ENCODE data around the gene TTC39C. TPM values are rescaled to one million over a fixed set of nuclear protein-coding genes. Genes with fewer than 3 reads are reported as not detected.

The TTC39C gene
- total RNA-seq (2014; rRNA removed; shearing (Covaris generic)): 16.2 and 17.4 TPM in 2 replicates

DNA sequence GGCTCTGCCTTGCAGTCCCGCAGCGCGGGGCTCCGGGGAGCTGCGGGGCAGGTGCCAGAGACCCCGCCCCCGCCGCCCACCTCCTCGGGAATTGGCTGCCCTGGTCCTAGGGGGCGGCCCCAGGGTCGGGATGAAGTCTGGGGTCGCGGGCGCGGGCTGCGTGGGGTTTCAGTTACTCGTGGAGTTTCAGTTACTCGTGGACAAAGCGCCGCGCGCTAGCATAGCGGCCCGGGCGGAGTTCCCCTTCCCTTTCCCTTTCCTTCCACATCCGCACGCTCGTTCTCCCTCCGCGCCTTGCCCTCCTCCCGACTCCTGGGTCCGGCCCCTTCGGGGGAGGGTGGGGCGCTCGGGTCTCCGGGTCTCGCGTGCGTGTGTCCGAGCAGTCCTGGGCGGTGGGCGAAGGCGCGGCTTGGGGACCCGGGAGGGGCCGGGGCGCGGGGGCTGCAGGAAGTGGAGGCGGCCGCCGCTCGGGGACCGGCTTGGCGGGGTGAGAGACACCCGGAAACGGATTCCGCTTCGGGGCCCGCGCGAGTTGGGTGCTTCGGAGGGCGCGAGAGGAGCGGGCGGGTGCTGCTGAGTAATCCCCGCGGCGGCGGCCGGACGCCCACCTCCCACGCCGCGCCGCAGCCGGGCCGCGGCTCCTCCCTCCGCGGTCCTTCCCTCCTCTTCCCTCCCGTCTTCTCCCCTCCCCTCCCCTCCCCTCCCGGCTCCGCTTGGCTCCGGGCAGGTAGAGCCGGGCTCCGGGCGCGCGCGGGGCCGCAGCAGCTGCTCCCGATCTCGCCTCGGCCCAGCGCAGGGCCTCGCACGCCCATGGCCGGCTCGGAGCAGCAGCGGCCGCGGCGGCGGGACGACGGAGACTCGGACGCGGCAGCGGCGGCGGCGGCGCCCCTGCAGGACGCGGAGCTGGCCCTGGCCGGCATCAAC, at the start of gene TTC39C:
TSS of gene TTC39C (plus strand) at position 693 of the 924 bp plus-strand sequence. CDS start at position 811, 118 bp downstream.
- Histone ChIP-seq H3K36me3 (replicated peaks; ENCODE audit: control insufficient read depth, insufficient read depth, low read length) (0 out of 2 replicates have a peak, but pooled peaks cover 2% of the 10 kb centered on the region), H3K27me3 (ENCODE audit: control insufficient read depth, insufficient read depth, low read length) (peaks cover 25% of the 10 kb centered on the region; the same call in 1 of the 2 replicates), H3K4me3 (ENCODE audit: insufficient read depth, low read depth, low read length) (peak within 1 kb of the TSS; percentile 74)
- peak; percentile 88 for DNase-seq

DNA sequence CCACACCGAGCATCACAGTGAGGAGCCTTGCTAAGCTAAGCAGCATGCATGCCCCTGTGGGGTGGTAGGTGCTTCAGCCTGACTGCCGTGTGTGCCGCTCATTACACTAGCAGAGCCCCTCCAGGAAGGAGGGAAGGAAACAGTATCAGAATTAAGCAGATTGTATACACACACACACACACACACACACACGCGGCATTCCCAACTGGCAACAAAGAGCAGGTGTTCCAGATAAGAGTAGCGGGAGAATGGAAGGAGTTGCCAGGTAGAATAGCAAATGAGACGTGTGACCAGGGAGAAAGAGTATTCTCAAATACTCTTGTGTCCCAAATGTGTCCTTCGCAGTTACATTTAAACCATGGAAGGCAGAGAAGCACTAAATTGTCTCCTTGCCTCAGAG, 47.6 kb upstream of the TTC39C start:
- Histone ChIP-seq H3K36me3 (replicated peaks; ENCODE audit: control insufficient read depth, insufficient read depth, low read length) (no peaks in the 10 kb centered on the region), H3K27me3 (ENCODE audit: control insufficient read depth, insufficient read depth, low read length) (no peaks in the 10 kb centered on the region), H3K4me3 (ENCODE audit: insufficient read depth, low read depth, low read length) (no peak overlapping the region)
- no peak for DNase-seq

DNA sequence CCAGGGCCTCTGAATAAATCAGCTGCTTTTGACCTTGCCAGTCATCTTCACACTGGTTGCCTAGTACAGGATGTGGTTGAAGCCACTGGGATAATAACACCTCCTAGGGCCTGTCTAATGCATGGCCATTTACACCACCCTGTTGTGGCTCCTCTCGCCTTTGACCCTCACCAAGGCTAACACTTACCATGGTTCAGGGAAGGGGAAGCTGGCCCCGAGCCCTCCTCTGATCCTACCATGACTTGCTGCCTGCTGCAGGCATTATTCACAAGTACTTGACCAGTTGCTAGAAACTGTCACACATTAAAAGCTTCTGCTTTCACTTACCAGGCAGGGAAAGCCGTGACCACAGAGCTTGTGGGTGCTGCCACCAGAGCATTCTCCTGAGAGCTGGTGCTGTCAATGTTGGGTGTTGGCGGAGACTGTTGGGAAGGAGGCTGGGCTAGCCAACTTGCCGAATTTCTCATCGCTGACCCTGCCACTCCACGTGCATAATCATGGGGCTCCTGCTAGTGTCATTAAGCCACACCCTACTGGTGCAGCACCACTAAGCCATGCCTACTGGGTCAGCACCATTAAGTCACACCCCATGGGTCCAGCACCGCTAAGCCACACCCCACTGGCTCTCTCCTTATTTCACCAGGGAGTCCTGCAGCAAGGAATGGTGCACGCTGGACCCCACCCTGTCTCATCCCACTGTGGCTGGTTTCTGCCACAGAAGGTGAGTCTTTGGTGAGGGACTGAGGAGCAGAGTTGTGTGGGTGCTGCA, 47.0 kb upstream of the TTC39C start:
- DNase-seq: no peak
- Histone ChIP-seq H3K4me3 (ENCODE audit: insufficient read depth, low read depth, low read length) (no peak overlapping the region), H3K27me3 (ENCODE audit: control insufficient read depth, insufficient read depth, low read length) (no peaks in the 10 kb centered on the region), H3K36me3 (replicated peaks; ENCODE audit: control insufficient read depth, insufficient read depth, low read length) (no peaks in the 10 kb centered on the region)

DNA sequence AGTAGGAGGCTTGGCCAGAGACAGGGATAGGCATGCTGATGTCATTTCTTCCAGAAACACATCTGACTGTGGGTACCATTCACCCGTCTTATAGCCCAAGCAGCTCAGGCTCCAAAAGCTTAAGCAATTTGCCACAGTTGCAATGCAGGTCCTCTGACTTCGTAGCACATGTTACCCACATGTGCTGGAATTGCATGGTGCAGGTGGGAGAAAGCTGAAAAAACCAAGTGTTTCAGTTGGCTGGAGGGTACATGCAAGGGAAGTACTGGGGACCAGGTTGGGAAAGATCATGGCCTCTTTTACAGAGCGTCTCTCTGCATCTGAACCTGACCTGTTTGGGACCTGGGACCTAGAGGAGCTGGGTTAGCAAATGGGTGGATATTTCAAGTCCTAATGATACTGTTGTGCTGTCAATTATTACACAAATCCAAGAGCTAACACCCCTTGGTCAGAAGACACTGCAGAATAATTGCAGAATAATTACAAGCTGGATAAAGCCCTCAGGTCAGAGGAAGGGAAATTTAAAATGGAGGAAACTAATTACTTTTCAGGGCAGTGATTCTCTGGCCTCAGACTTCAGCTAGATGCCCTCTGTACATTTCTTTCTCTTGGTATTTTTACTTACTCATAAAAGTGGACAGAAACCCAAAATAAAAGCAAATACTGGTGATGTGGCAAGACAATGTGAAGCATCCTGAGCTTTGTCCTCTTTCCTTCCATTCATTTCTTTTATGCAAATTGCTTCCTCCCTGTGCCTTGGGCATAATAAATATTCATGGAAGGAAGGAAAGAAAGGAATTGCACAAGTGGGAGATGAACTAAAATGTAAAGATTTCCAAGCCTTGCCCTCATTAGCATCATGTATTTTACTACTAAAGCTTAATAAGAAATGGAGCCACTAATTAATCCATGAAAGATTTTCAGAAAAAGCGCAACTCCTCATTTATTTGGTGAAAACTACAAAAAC, 45.6 kb upstream of the TTC39C start:
- Histone ChIP-seq H3K36me3 (replicated peaks; ENCODE audit: control insufficient read depth, insufficient read depth, low read length) (no peaks in the 10 kb centered on the region), H3K27me3 (ENCODE audit: control insufficient read depth, insufficient read depth, low read length) (no peaks in the 10 kb centered on the region), H3K4me3 (ENCODE audit: insufficient read depth, low read depth, low read length) (no peak overlapping the region)
- no peak for DNase-seq

DNA sequence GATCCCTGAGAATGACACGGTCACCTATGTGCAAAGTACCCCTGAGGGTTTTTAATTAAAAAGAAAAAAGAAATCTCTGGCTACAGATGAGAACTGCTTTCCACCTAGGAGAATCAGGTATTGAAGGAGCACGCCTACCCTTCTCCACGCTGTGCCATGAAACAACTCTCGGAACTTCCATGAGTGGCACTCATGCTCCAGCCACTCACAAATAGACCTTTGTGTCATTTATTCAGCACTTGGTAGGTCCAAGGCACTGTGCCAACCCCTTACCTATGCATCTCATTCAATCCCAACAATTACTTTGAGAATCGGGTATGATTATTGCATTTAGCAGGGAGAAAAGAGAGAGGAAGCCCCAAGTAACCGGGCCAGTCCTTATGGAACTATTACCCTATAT, 44.9 kb upstream of the TTC39C start:
- no peak for DNase-seq
- H3K4me3 ChIP-seq (ENCODE audit: insufficient read depth, low read depth, low read length): no peak overlapping the region
- no peaks in the 10 kb centered on the region for H3K27me3 ChIP-seq (ENCODE audit: control insufficient read depth, insufficient read depth, low read length)
- H3K36me3 ChIP-seq (replicated peaks; ENCODE audit: control insufficient read depth, insufficient read depth, low read length): no peaks in the 10 kb centered on the region

DNA sequence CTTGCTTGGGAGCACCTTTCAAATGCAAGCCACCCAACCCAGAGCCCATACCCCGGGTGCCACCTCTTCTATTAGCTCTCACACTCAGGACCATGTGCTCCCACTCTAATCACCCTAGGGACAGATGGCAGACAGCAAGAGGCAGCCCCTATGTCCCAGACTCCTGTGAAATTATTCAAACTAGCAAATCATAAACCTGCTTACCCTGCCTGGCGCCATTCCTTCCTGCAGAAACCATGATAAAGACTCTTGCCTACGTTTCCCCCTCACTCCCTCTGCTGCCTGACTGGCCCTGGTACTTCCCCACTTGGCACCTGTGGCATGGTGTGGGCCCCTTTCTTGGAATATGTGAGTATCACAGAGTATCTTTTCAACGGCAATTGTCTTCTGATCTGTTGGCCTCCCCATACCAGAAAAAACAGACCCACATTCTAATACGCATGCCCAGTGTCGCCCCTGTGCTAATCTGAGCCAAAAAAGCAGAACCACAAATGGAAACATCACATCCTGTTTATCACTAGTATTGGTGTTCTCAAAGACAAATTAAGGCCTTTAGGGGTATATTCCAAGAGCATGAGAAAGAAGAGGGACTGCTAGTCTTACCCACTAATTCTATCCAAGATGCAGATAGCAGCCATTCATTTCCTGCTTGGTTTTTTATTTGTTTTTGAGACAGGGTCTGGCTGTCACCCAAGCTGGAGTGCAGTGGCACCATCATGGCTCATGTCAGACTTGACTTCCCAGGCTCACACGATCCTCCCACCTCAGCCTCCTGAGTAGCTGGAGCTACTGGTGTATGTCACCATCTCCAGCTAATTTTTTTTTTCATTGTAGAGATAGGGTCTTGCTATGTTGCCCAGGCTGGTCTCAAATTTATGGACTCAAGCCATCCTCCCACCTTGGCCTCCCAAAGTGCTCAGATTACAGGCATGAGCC, 44.1 kb upstream of the TTC39C start:
- DNase-seq: no peak
- Histone ChIP-seq H3K27me3 (ENCODE audit: control insufficient read depth, insufficient read depth, low read length) (no peaks in the 10 kb centered on the region), H3K36me3 (replicated peaks; ENCODE audit: control insufficient read depth, insufficient read depth, low read length) (no peaks in the 10 kb centered on the region), H3K4me3 (ENCODE audit: insufficient read depth, low read depth, low read length) (no peak overlapping the region)

DNA sequence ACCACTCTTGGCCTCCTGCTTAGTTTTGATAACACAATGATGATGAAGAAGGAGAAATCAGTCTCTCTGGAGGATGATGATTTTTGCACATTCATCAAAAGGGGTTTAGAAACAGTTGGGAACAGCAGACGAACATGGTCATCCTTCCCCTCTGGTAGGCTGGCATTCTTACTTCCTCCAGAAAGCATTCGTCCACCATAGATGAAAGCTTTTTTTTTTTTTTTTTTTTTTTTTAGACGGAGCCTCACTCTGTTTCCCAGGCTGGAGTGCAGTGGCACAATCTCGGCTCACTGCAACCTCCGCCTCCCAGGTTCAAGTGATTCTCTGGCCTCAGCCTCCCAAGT, 43.5 kb upstream of the TTC39C start:
- no peaks in the 10 kb centered on the region for H3K36me3 ChIP-seq (replicated peaks; ENCODE audit: control insufficient read depth, insufficient read depth, low read length)
- no peak for DNase-seq
- no peak overlapping the region for H3K4me3 ChIP-seq (ENCODE audit: insufficient read depth, low read depth, low read length)
- no peaks in the 10 kb centered on the region for H3K27me3 ChIP-seq (ENCODE audit: control insufficient read depth, insufficient read depth, low read length)

DNA sequence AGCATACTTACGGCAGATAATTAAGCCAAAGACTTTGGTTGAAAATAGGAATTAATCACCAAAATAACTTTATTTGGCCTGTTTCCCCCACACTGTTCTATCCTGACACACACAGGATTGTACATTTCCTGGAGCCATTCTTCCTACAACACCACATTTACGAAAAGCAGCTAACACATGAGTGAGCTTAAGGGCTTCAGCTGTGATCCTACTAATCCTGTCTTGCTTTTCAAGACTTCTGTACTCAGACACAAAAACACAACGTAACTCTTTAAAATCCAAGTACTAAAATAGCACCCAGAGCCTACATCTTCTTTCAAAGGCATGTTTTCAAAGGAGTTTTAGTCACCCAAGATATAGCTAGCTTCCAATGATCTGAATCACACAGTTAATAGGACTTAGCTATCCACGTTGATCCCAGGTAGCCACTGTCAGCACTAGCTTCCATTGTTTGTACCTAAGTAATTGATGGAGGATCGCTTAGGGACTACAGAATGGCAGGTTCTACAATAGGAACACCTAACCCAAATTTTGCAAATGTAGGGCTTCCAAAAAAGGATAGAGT, 42.8 kb upstream of the TTC39C start:
- no peaks in the 10 kb centered on the region for H3K36me3 ChIP-seq (replicated peaks; ENCODE audit: control insufficient read depth, insufficient read depth, low read length)
- no peak for DNase-seq
- no peaks in the 10 kb centered on the region for H3K27me3 ChIP-seq (ENCODE audit: control insufficient read depth, insufficient read depth, low read length)

DNA sequence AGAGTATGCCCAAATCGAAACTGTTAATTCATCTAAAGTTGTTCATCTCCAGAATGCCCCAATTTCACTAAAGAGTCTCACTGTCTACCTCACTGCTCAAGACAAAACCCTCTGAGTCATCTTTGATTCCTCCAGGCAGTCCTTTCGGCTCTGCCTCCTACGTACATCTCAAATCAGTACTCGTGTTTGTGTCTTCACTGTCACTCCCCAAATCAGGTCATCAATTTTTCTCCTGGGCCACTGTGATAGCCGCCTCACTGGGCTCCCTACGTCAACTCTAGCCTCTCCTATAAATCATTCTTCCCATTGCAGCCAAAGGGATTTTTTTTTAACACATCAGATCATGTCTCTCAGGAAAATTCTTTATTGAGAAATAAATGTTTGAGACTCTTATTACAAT, 42.1 kb upstream of the TTC39C start:
- Histone ChIP-seq H3K36me3 (replicated peaks; ENCODE audit: control insufficient read depth, insufficient read depth, low read length) (no peaks in the 10 kb centered on the region), H3K27me3 (ENCODE audit: control insufficient read depth, insufficient read depth, low read length) (no peaks in the 10 kb centered on the region), H3K4me3 (ENCODE audit: insufficient read depth, low read depth, low read length) (no peak overlapping the region)
- no peak for DNase-seq

More for the DNA sequence above, 42.8 kb upstream of the TTC39C start:
- H3K4me3 ChIP-seq (ENCODE audit: insufficient read depth, low read depth, low read length): no peak overlapping the region

DNA sequence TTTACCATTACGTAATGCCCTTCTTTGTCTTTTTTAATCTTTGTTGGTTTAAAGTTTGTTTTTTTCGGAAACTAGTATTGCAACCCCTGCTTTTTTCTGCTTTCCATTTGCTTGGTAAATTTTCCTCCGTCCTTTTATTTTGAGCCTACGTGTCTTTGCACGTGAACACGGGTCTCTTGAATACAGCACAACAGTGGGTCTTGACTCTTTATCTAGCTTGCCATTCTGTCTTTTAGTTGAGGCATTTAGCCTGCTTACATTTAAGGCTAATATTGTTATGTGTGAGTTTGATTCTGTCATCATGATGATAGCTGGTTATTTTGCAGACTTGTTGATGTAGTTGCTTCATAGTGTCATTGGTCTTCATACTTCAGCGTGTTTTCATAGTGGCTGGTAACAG, 37.5 kb upstream of the TTC39C start:
- H3K27me3 ChIP-seq (ENCODE audit: control insufficient read depth, insufficient read depth, low read length): no peaks in the 10 kb centered on the region
- DNase-seq: no peak
- no peaks in the 10 kb centered on the region for H3K36me3 ChIP-seq (replicated peaks; ENCODE audit: control insufficient read depth, insufficient read depth, low read length)
- H3K4me3 ChIP-seq (ENCODE audit: insufficient read depth, low read depth, low read length): no peak overlapping the region

DNA sequence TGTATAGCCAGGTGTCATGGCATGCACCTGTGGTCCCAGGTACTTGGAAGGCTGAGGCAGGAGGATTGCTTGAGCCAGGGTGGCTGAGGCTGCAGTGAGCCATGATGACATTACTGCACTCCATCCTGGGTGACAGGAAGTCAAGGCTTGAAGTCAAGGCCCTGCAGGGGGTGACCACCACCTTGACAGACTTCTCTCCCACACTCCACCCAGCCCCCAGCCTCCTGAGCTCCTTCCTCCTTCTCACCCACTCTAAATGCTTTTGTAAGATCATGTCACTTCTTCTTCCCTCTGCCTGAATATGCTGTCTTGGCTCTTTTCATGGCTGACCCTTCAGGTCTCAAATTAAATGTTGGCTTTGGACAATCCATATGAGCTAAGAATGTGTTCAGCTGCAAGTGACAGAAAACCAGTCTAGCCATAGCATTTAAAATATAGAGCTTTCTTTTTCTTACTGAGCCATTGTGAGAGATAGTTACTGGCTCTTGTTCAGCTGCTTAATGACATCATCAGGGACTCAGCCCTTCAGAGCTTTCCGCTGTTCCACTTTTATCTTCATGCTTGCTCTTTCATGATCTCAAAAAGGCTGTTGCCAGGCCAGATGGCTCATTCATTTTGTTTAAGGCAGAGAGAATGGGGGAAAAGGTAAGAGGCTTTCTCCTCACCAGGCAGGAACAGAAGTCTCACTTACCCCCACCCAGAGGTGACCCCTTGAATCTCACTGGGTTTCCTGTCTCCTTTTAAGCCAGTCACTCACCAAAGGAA, 36.7 kb upstream of the TTC39C start:
- DNase-seq: no peak
- H3K4me3 ChIP-seq (ENCODE audit: insufficient read depth, low read depth, low read length): no peak overlapping the region
- no peaks in the 10 kb centered on the region for H3K27me3 ChIP-seq (ENCODE audit: control insufficient read depth, insufficient read depth, low read length)
- no peaks in the 10 kb centered on the region for H3K36me3 ChIP-seq (replicated peaks; ENCODE audit: control insufficient read depth, insufficient read depth, low read length)

DNA sequence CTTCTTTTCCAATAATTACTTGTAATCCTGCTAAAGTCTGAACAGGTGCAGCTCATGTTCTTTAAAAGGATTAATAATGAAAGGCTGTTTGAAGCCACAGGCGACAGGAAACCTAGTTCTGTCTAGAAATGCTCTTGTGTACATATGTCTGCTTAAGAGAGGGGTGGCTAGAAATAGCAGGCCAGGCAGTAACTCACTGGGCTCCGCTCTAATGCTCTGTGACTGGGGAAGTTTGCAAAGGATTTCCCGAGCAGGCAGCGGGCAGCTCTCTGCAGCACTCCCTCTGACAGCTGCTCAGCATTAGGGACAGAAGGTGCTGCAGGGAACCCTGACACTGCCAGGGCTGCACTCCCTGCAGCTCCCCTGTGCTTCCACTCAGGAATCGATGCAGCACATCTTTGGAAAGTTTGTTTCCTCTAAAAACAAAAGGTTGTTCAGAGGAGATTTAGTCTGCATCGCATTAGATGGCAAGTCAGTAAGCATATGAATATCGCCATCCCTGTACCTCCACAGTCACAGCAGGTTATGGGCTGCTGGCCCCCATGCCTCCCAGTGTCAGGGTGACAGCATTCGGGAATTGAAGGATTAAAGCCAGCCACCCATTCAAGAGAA, 33.1 kb upstream of the TTC39C start:
- H3K4me3 ChIP-seq (ENCODE audit: insufficient read depth, low read depth, low read length): no peak overlapping the region
- no peak for DNase-seq
- no peaks in the 10 kb centered on the region for H3K36me3 ChIP-seq (replicated peaks; ENCODE audit: control insufficient read depth, insufficient read depth, low read length)

More for the DNA sequence above, 33.1 kb upstream of the TTC39C start:
- H3K27me3 ChIP-seq (ENCODE audit: control insufficient read depth, insufficient read depth, low read length): no peaks in the 10 kb centered on the region
